ENCODE results near the gene SNCAIP.
"Not testable (repeated sequence)": the region's sequence is repeated elsewhere in the genome, so short reads cannot be mapped to it uniquely, and the experiment has no call there.

SNCAIP gene

GRCh38 chr5:122346897-122347581 lies 35.0 kb downstream of the SNCAIP start:
- Histone ChIP-seq H2AFZ (no peak overlapping the region), H3K27ac (no peak overlapping the region), H3K4me2 (ENCODE audit: low read length) (no peak overlapping the region), H3K9me3 (ENCODE audit: control insufficient read depth, low read length) (no peaks in the 10 kb centered on the region), H3K9ac (no peak overlapping the region), H3K79me2 (no peaks in the 10 kb centered on the region), H3K4me3 (ENCODE audit: low read depth, low read length) (no peak overlapping the region), H3K4me1 (no peaks in the 10 kb centered on the region), H3K27me3 (ENCODE audit: control insufficient read depth, insufficient read depth, low read length) (no peaks in the 10 kb centered on the region), H3K36me3 (ENCODE audit: control insufficient read depth, insufficient read depth, low read length) (no peaks in the 10 kb centered on the region)
- TF ChIP-seq, protein P1, sequence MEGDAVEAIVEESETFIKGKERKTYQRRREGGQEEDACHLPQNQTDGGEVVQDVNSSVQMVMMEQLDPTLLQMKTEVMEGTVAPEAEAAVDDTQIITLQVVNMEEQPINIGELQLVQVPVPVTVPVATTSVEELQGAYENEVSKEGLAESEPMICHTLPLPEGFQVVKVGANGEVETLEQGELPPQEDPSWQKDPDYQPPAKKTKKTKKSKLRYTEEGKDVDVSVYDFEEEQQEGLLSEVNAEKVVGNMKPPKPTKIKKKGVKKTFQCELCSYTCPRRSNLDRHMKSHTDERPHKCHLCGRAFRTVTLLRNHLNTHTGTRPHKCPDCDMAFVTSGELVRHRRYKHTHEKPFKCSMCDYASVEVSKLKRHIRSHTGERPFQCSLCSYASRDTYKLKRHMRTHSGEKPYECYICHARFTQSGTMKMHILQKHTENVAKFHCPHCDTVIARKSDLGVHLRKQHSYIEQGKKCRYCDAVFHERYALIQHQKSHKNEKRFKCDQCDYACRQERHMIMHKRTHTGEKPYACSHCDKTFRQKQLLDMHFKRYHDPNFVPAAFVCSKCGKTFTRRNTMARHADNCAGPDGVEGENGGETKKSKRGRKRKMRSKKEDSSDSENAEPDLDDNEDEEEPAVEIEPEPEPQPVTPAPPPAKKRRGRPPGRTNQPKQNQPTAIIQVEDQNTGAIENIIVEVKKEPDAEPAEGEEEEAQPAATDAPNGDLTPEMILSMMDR (IDR thresholded peaks at IDR 0.05), result no peak

GRCh38 chr5:122350496-122350895 lies 38.5 kb downstream of the SNCAIP start:
- TF ChIP-seq, protein P1 (IDR thresholded peaks at IDR 0.05), result no peak
- H3K36me3 ChIP-seq (ENCODE audit: control insufficient read depth, insufficient read depth, low read length), result no peaks in the 10 kb centered on the region
- H3K9me3 ChIP-seq (ENCODE audit: control insufficient read depth, low read length), result no peaks in the 10 kb centered on the region
- H3K27ac ChIP-seq, result no peak overlapping the region
- H3K4me1 ChIP-seq, result no peaks in the 10 kb centered on the region
- H3K27me3 ChIP-seq (ENCODE audit: control insufficient read depth, insufficient read depth, low read length), result no peaks in the 10 kb centered on the region
- H3K4me2 ChIP-seq (ENCODE audit: low read length), result no peak overlapping the region
- H3K4me3 ChIP-seq (ENCODE audit: low read depth, low read length), result no peak overlapping the region
- no peaks in the 10 kb centered on the region for H3K79me2 ChIP-seq
- no peak overlapping the region for H3K9ac ChIP-seq
- no peak overlapping the region for H2AFZ ChIP-seq

- no peaks in the 10 kb centered on the region for H3K27me3 ChIP-seq (ENCODE audit: control insufficient read depth, insufficient read depth, low read length)
- H3K4me1 ChIP-seq, result no peaks in the 10 kb centered on the region
- TF ChIP-seq, protein P1 (IDR thresholded peaks at IDR 0.05), result no peak
- H2AFZ ChIP-seq, result no peak overlapping the region
- no peaks in the 10 kb centered on the region for H3K79me2 ChIP-seq
- H3K36me3 ChIP-seq (ENCODE audit: control insufficient read depth, insufficient read depth, low read length), result no peaks in the 10 kb centered on the region
- no peak overlapping the region for H3K4me2 ChIP-seq (ENCODE audit: low read length)
- H3K9ac ChIP-seq, result no peak overlapping the region
- H3K9me3 ChIP-seq (ENCODE audit: control insufficient read depth, low read length), result no peaks in the 10 kb centered on the region
- no peak overlapping the region for H3K27ac ChIP-seq
- H3K4me3 ChIP-seq (ENCODE audit: low read depth, low read length), result no peak overlapping the region
These were observed 39.5 kb downstream of the SNCAIP start for GRCh38 chr5:122351416-122352157.

- Histone ChIP-seq H2AFZ (no peak overlapping the region), H3K9me3 (ENCODE audit: control insufficient read depth, low read length) (no peaks in the 10 kb centered on the region), H3K9ac (no peak overlapping the region), H3K79me2 (no peaks in the 10 kb centered on the region), H3K27me3 (ENCODE audit: control insufficient read depth, insufficient read depth, low read length) (no peaks in the 10 kb centered on the region), H3K36me3 (ENCODE audit: control insufficient read depth, insufficient read depth, low read length) (no peaks in the 10 kb centered on the region), H3K27ac (no peak overlapping the region), H3K4me3 (ENCODE audit: low read depth, low read length) (no peak overlapping the region), H3K4me2 (ENCODE audit: low read length) (no peak overlapping the region), H3K4me1 (no peaks in the 10 kb centered on the region)
- TF ChIP-seq, protein P1 (IDR thresholded peaks at IDR 0.05), result no peak
These were observed 40.3 kb downstream of the SNCAIP start for GRCh38 chr5:122352331-122352730.

GRCh38 chr5:122353361-122353760 lies 41.3 kb downstream of the SNCAIP start:
- H3K4me3 ChIP-seq (ENCODE audit: low read depth, low read length); H3K4me1 ChIP-seq; H3K9ac ChIP-seq; H3K9me3 ChIP-seq (ENCODE audit: control insufficient read depth, low read length); H2AFZ ChIP-seq; H3K27ac ChIP-seq; H3K79me2 ChIP-seq; H3K27me3 ChIP-seq (ENCODE audit: control insufficient read depth, insufficient read depth, low read length); H3K36me3 ChIP-seq (ENCODE audit: control insufficient read depth, insufficient read depth, low read length); H3K4me2 ChIP-seq (ENCODE audit: low read length): not testable (repeated sequence)

Data from parathyroid adenoma (tissue), 2 donors.